Liver (tissue), 9 donors: Measurements from ENCODE around the gene XKR3. TPM values are rescaled to one million over a fixed set of nuclear protein-coding genes. Genes with fewer than 3 reads are reported as not detected.

Experiments used
- DNase-seq: peaks from one replicate; pipeline ENCODE4 v3.0.0-alpha.2; 2017; ENCODE audit warnings: low spot score
- H3K27ac ChIP-seq, 2 donors: one replicate each; pipeline ENCODE4 v1.7.0; 2013; ENCODE audit warnings: inconsistent platforms in 2 of 2, low read length in 2 of 2, control low read depth in 1 of 2, low read depth in 1 of 2, mild to moderate bottlenecking in 1 of 2
- H3K27me3 ChIP-seq, 4 donors: one replicate each; pipeline versions ENCODE4 v1.6.1 to v1.7.0; 2013; ENCODE audit warnings: low read length in 3 of 4, inconsistent platforms in 1 of 4, mild to moderate bottlenecking in 1 of 4, moderate library complexity in 1 of 4; ENCODE audit not compliant: control insufficient read depth in 4 of 4, insufficient read depth in 4 of 4
- H3K36me3 ChIP-seq, 4 donors: one replicate each; pipeline versions ENCODE4 v1.6.1 to v1.7.0; 2013; ENCODE audit warnings: low read length in 3 of 4, mild to moderate bottlenecking in 3 of 4, low read depth in 1 of 4, moderate library complexity in 1 of 4; ENCODE audit not compliant: control insufficient read depth in 4 of 4, insufficient read depth in 3 of 4
- H3K4me1 ChIP-seq, 4 donors: one replicate each; pipeline versions ENCODE4 v1.6.1 to v1.7.0; 2013; ENCODE audit warnings: low read length in 3 of 4, mild to moderate bottlenecking in 3 of 4, moderate library complexity in 1 of 4; ENCODE audit not compliant: control insufficient read depth in 4 of 4, insufficient read depth in 4 of 4
- H3K4me3 ChIP-seq, 3 donors: one replicate each; pipeline versions ENCODE4 v1.6.1 to v1.7.0; 2013; ENCODE audit warnings: low read length in 3 of 3, control low read depth in 1 of 3, low read depth in 1 of 3, mild to moderate bottlenecking in 1 of 3
- H3K9ac ChIP-seq, 2 donors: one replicate each; pipeline ENCODE4 v1.7.0; 2013; ENCODE audit warnings: low read length in 2 of 2, mild to moderate bottlenecking in 2 of 2, moderate library complexity in 2 of 2, control low read depth in 1 of 2, low read depth in 1 of 2
- H3K9me3 ChIP-seq, 4 donors: one replicate each; pipeline versions ENCODE4 v1.6.1 to v1.7.0; 2013; ENCODE audit warnings: low read length in 3 of 4; ENCODE audit not compliant: control insufficient read depth in 4 of 4
- ATF3 ChIP-seq: IDR thresholded peaks from 2 replicates; pipeline ENCODE4 v1.6.1; 2016; ENCODE audit warnings: antibody characterized with exemption
- CTCF ChIP-seq: fragments of 150-350 bp; IDR thresholded peaks from 2 replicates; pipeline ENCODE4 v1.5.1; 2017; ENCODE audit warnings: improper control_type of control experiment, low read depth, low read length; ENCODE audit not compliant: missing input control
- FOXA1 ChIP-seq: IDR thresholded peaks from 2 replicates; pipeline ENCODE4 v1.6.1; 2016; ENCODE audit warnings: antibody characterized with exemption
- FOXA2 ChIP-seq: IDR thresholded peaks from 2 replicates; pipeline ENCODE4 v1.6.1; 2016; ENCODE audit warnings: antibody characterized with exemption
- GABPA ChIP-seq, 2 donors: IDR thresholded peaks in 1 of 2; conservative IDR thresholded peaks in 1 of 2; 2 replicates each; pipeline ENCODE4 v1.6.1; 2016; ENCODE audit warnings: antibody characterized with exemption in 2 of 2, mild to moderate bottlenecking in 1 of 2, moderate library complexity in 1 of 2
- HNF4A ChIP-seq, 2 donors: conservative IDR thresholded peaks; 2 replicates each; pipeline ENCODE4 v1.6.1; 2016; ENCODE audit warnings: antibody characterized with exemption in 2 of 2, mild to moderate bottlenecking in 2 of 2
- HNF4G ChIP-seq: IDR thresholded peaks from 2 replicates; pipeline ENCODE4 v1.6.1; 2016; ENCODE audit warnings: antibody characterized with exemption
- JUND ChIP-seq, 2 donors: IDR thresholded peaks; 2 replicates each; pipeline ENCODE4 v1.6.1; 2016; ENCODE audit warnings: antibody characterized with exemption in 2 of 2
- MAX ChIP-seq: IDR thresholded peaks from 2 replicates; pipeline ENCODE4 v1.6.1; 2016; ENCODE audit warnings: antibody characterized with exemption
- NR2F2 ChIP-seq: IDR thresholded peaks from 2 replicates; pipeline ENCODE4 v1.6.1; 2016; ENCODE audit warnings: antibody characterized with exemption
- RAD21 ChIP-seq, 2 donors: IDR thresholded peaks; 2 replicates each; pipeline ENCODE4 v1.6.1; 2016; ENCODE audit warnings: antibody characterized with exemption in 2 of 2, mild to moderate bottlenecking in 2 of 2
- REST ChIP-seq: IDR thresholded peaks from 2 replicates; pipeline ENCODE4 v1.6.1; 2016; ENCODE audit warnings: antibody characterized with exemption, mild to moderate bottlenecking
- RXRA ChIP-seq, 2 donors: IDR thresholded peaks; 2 replicates each; pipeline ENCODE4 v1.6.1; 2017 to 2018; ENCODE audit warnings: antibody characterized with exemption in 2 of 2, mild to moderate bottlenecking in 1 of 2
- SP1 ChIP-seq: IDR thresholded peaks from 2 replicates; pipeline ENCODE4 v1.6.1; 2018; ENCODE audit warnings: antibody characterized with exemption, mild to moderate bottlenecking
- TAF1 ChIP-seq: conservative IDR thresholded peaks from 2 replicates; pipeline ENCODE4 v1.6.1; 2016; ENCODE audit warnings: antibody characterized with exemption, mild to moderate bottlenecking
- YY1 ChIP-seq: IDR thresholded peaks from 2 replicates; pipeline ENCODE4 v1.6.1; 2016; ENCODE audit warnings: antibody characterized with exemption, mild to moderate bottlenecking
- ZBTB33 ChIP-seq: IDR thresholded peaks from 2 replicates; pipeline ENCODE4 v1.6.1; 2016; ENCODE audit warnings: antibody characterized with exemption
- WGBS: extraction: QIAGEN DNeasy Blood & Tissue Kit; methylation state at CpG from one replicate; pipeline ENCODE4 v1.1.7; 2013; 5-methylcytosine and 5-hydroxymethylcytosine counted together
- polyA plus RNA-seq, 2 donors: library from polyadenylated mRNA; stranded (reverse) in 1 of 2; unstranded in 1 of 2; fragments of 200-250 nt in 1 of 2; fragments of >200 nt in 1 of 2; fragmentation: Nextera tagmentation in 1 of 2; extraction: Ambion mirVana in 1 of 2; gene quantifications; one replicate each; pipeline versions ENCODE4 v1.2.1 to v1.2.3, GENCODE V29; 2013 to 2015
- total RNA-seq, 2 donors: library from RNA; depleted of rRNA; stranded (reverse); fragments of >200 nt; gene quantifications; one replicate each; pipeline ENCODE4 v1.2.3, GENCODE V29; 2014
- donor health status: healthy.
- donor health status: healthy.
- donor health status: healthy.
- donor health status: healthy.
- donor health status: healthy.

The XKR3 gene
- total and polyA plus RNA-seq, 4 donors: not detected

- DNase-seq: no peak
- no peaks in the 10 kb centered on the region for H3K4me1 ChIP-seq
- 67% methylated on average over 8 of the region's 8 CpGs for WGBS
- no peak overlapping the region for H3K9ac ChIP-seq
- TF ChIP-seq CTCF (peak; percentile 14), FOXA2 (no peak), JUND (IDR thresholded peaks at IDR 0.05) (no peak)
- no peak overlapping the region for H3K4me3 ChIP-seq
- no peaks in the 10 kb centered on the region for H3K27me3 ChIP-seq
- no peaks in the 10 kb centered on the region for H3K9me3 ChIP-seq
- no peaks in the 10 kb centered on the region for H3K36me3 ChIP-seq
- H3K27ac ChIP-seq: no peak overlapping the region
Observed at GRCh38 chr22:16783930-16784354, 41.3 kb downstream of the XKR3 start.

- no peak overlapping the region for H3K27ac ChIP-seq
- no peak overlapping the region for H3K4me3 ChIP-seq
- DNase-seq: no peak
- WGBS: 72% methylated on average over 4 of the region's 4 CpGs
- no peaks in the 10 kb centered on the region for H3K27me3 ChIP-seq
- TF ChIP-seq RXRA (IDR thresholded peaks at IDR 0.05) (no peak), REST (no peak), CTCF (no peak), YY1 (no peak), GABPA (IDR thresholded peaks at IDR 0.05 in 1 of 2, conservative IDR thresholded peaks at IDR 0.05 in 1 of 2) (no peak), HNF4A (conservative IDR thresholded peaks at IDR 0.05) (no peak), TAF1 (no peak), SP1 (no peak), FOXA2 (no peak), HNF4G (no peak), FOXA1 (no peak), RAD21 (IDR thresholded peaks at IDR 0.05) (no peak), JUND (IDR thresholded peaks at IDR 0.05) (no peak), ZBTB33 (no peak), MAX (no peak), NR2F2 (no peak), ATF3 (no peak)
- no peaks in the 10 kb centered on the region for H3K9me3 ChIP-seq
- no peaks in the 10 kb centered on the region for H3K36me3 ChIP-seq
- H3K4me1 ChIP-seq: no peaks in the 10 kb centered on the region
- H3K9ac ChIP-seq: no peak overlapping the region
Observed at GRCh38 chr22:16783453-16783852, 41.8 kb downstream of the XKR3 start.
